Mesenteric fat pad (tissue), 1 donor: ENCODE measurements around the gene MAP7D1. TPM values are rescaled to one million over a fixed set of nuclear protein-coding genes. Genes with fewer than 3 reads are reported as not detected.
"Not testable (repeated sequence)": the region's sequence is repeated elsewhere in the genome, so short reads cannot be mapped to it uniquely, and the experiment has no call there.

Experiments used
- DNase-seq: peaks from one replicate; pipeline ENCODE4 v3.0.0-alpha.2; 2020; ENCODE audit warnings: low spot score
- total RNA-seq: library from RNA; stranded (reverse); fragmentation: NEBNext Ultra II Directional; extraction: Animal tissue kit (Norgen Biotek cat#: 25700); gene quantifications from one replicate; pipeline ENCODE4 v1.2.1, GENCODE V29; 2021
- donor health status: DM: yes; HTN: yes; CAD: no.

The MAP7D1 gene
- total RNA-seq, 1 donor from 2014 or later: 225 TPM

- no peak for DNase-seq
Observed at GRCh38 chr1:36151134-36151844, 4.7 kb upstream of the MAP7D1 start.

- no peak for DNase-seq
Observed at GRCh38 chr1:36151845-36152203, 4.1 kb upstream of the MAP7D1 start.

GRCh38 chr1:36153476-36153875 lies 2.5 kb upstream of the MAP7D1 start:
- DNase-seq: no peak

- no peak for DNase-seq
Observed at GRCh38 chr1:36154335-36154734, 1.6 kb upstream of the MAP7D1 start.

- DNase-seq: no peak
Observed at GRCh38 chr1:36154765-36155407, 1.1 kb upstream of the MAP7D1 start.

GRCh38 chr1:36156329-36157114 lies 562 bp downstream of the MAP7D1 start:
- no peak for DNase-seq

- no peak for DNase-seq
Observed at GRCh38 chr1:36157115-36157903, 1.3 kb downstream of the MAP7D1 start.

GRCh38 chr1:36157973-36158826 lies 2.2 kb downstream of the MAP7D1 start:
- no peak for DNase-seq

GRCh38 chr1:36158827-36159252 lies 2.9 kb downstream of the MAP7D1 start:
- not testable (repeated sequence) for DNase-seq

GRCh38 chr1:36159614-36160387 lies 3.8 kb downstream of the MAP7D1 start:
- no peak for DNase-seq

- DNase-seq: no peak
Observed at GRCh38 chr1:36160388-36160948, 4.5 kb downstream of the MAP7D1 start.

- no peak for DNase-seq
Observed at GRCh38 chr1:36160949-36161485, 5.1 kb downstream of the MAP7D1 start.

GRCh38 chr1:36161641-36162531 lies 5.9 kb downstream of the MAP7D1 start:
- no peak for DNase-seq

- no peak for DNase-seq
Observed at GRCh38 chr1:36162680-36163239, 6.8 kb downstream of the MAP7D1 start.

- no peak for DNase-seq
Observed at GRCh38 chr1:36163426-36163825, 7.5 kb downstream of the MAP7D1 start.

- DNase-seq: no peak
Observed at GRCh38 chr1:36164361-36164760, 8.4 kb downstream of the MAP7D1 start.

- no peak for DNase-seq
Observed at GRCh38 chr1:36165145-36165544, 9.2 kb downstream of the MAP7D1 start.

- no peak for DNase-seq
Observed at GRCh38 chr1:36166136-36166535, 10.2 kb downstream of the MAP7D1 start.
